H9 (cell line): ENCODE data around the gene NAB2. TPM values are rescaled to one million over a fixed set of nuclear protein-coding genes. Genes with fewer than 3 reads are reported as not detected.

Source experiments
- DNase-seq: peaks from one replicate; pipeline ENCODE4 v3.0.0-alpha.2; 2017
- H2AFZ ChIP-seq: one replicate; pipeline ENCODE4 v1.6.1; 2013; ENCODE audit warnings: mild to moderate bottlenecking, low read length, control low read depth, moderate library complexity
- H2AK5ac ChIP-seq: 2 replicates; pipeline ENCODE4 v1.6.1; 2013; ENCODE audit warnings: low read length, control low read depth, mixed read lengths; ENCODE audit not compliant: insufficient read length
- H2BK120ac ChIP-seq: one replicate; pipeline ENCODE4 v1.6.1; 2013; ENCODE audit warnings: low read depth, mild to moderate bottlenecking, low read length, control low read depth, inconsistent platforms; ENCODE audit not compliant: poor library complexity, severe bottlenecking
- H2BK12ac ChIP-seq: 2 replicates; pipeline ENCODE4 v1.6.1; 2013; ENCODE audit warnings: low read length, control low read depth, mixed read lengths, low read depth; ENCODE audit not compliant: insufficient read length
- H2BK15ac ChIP-seq: 2 replicates; pipeline ENCODE4 v1.6.1; 2013; ENCODE audit warnings: low read depth, low read length, control low read depth
- H2BK20ac ChIP-seq: one replicate; pipeline ENCODE4 v1.6.1; 2013; ENCODE audit warnings: low read depth, mild to moderate bottlenecking, low read length, control low read depth, inconsistent platforms; ENCODE audit not compliant: poor library complexity, severe bottlenecking
- H2BK5ac ChIP-seq: 2 replicates; pipeline ENCODE4 v1.6.1; 2013; ENCODE audit warnings: low read length, control low read depth, mixed read lengths; ENCODE audit not compliant: insufficient read length
- H3K14ac ChIP-seq: 2 replicates; pipeline ENCODE4 v1.6.1; 2013; ENCODE audit warnings: low read length, control low read depth; ENCODE audit not compliant: insufficient read depth
- H3K18ac ChIP-seq: 2 replicates; pipeline ENCODE4 v1.6.1; 2013; ENCODE audit warnings: low read depth, mild to moderate bottlenecking, mixed read lengths, low read length, control low read depth; ENCODE audit not compliant: insufficient read length
- H3K23ac ChIP-seq: 2 replicates; pipeline ENCODE4 v1.6.1; 2013; ENCODE audit warnings: low read length, control low read depth, mixed read lengths, low read depth; ENCODE audit not compliant: insufficient read length
- H3K23me2 ChIP-seq: 2 replicates; pipeline ENCODE4 v1.6.1; 2013; ENCODE audit warnings: low read depth, mild to moderate bottlenecking, mixed read lengths, low read length, control low read depth; ENCODE audit not compliant: insufficient read length, poor library complexity, severe bottlenecking
- H3K27ac ChIP-seq: 2 replicates; pipeline ENCODE4 v1.5.1; 2013; ENCODE audit warnings: low read length, control low read depth, mixed read lengths, low read depth; ENCODE audit not compliant: insufficient read length
- H3K27me3 ChIP-seq: 2 replicates; pipeline ENCODE4 v1.6.1; 2013; ENCODE audit warnings: low read length, control low read depth, inconsistent platforms; ENCODE audit not compliant: insufficient read depth
- H3K4ac ChIP-seq: 2 replicates; pipeline ENCODE4 v1.6.1; 2013; ENCODE audit warnings: low read depth, mild to moderate bottlenecking, control low read depth, inconsistent platforms, low read length, moderate library complexity
- H3K4me1 ChIP-seq: 2 replicates; pipeline ENCODE4 v1.6.1; 2013; ENCODE audit warnings: low read length, control low read depth, inconsistent platforms; ENCODE audit not compliant: insufficient read depth
- H3K4me2 ChIP-seq: 2 replicates; pipeline ENCODE4 v1.6.1; 2013; ENCODE audit warnings: low read length, control low read depth, mixed read lengths; ENCODE audit not compliant: insufficient read length, insufficient read depth
- H3K56ac ChIP-seq: 2 replicates; pipeline ENCODE4 v1.6.1; 2013; ENCODE audit warnings: low read depth, mild to moderate bottlenecking, mixed read lengths, low read length, control low read depth; ENCODE audit not compliant: insufficient read length
- H3K79me1 ChIP-seq: 2 replicates; pipeline ENCODE4 v1.6.1; 2013; ENCODE audit warnings: low read depth, mild to moderate bottlenecking, moderate library complexity, low read length, control low read depth, inconsistent platforms; ENCODE audit not compliant: insufficient read depth, poor library complexity, severe bottlenecking
- H3K79me2 ChIP-seq: 2 replicates; pipeline ENCODE4 v1.6.1; 2013; ENCODE audit warnings: low read length, control low read depth, inconsistent platforms; ENCODE audit not compliant: insufficient read depth
- H3K9ac ChIP-seq: 2 replicates; pipeline ENCODE4 v1.6.1; 2013; ENCODE audit warnings: low read length, control low read depth, mixed read lengths; ENCODE audit not compliant: insufficient read length; ENCODE audit errors: extremely low read depth
- H3K9me3 ChIP-seq: one replicate; pipeline ENCODE4 v1.6.1; 2013; ENCODE audit warnings: low read depth, low read length, inconsistent platforms; ENCODE audit not compliant: control insufficient read depth
- H3T11ph ChIP-seq: one replicate; pipeline ENCODE4 v1.6.1; 2013; ENCODE audit warnings: mild to moderate bottlenecking, low read length, control low read depth, inconsistent platforms
- H4K20me1 ChIP-seq: one replicate; pipeline ENCODE4 v1.6.1; 2013; ENCODE audit not compliant: control insufficient read depth, insufficient read length, insufficient read depth
- H4K5ac ChIP-seq: 2 replicates; pipeline ENCODE4 v1.6.1; 2013; ENCODE audit warnings: low read depth, mild to moderate bottlenecking, mixed read lengths, low read length, control low read depth; ENCODE audit not compliant: insufficient read length
- H4K8ac ChIP-seq: replicated peaks from 2 replicates; pipeline ENCODE4 v1.6.1; 2013; ENCODE audit warnings: low read length, control low read depth, mixed read lengths, low read depth; ENCODE audit not compliant: insufficient read length
- H4K91ac ChIP-seq: 2 replicates; pipeline ENCODE4 v1.6.1; 2013; ENCODE audit warnings: low read depth, mild to moderate bottlenecking, moderate library complexity, mixed read lengths, low read length, control low read depth; ENCODE audit not compliant: insufficient read length
- H3K27ac Mint-ChIP-seq, 3 experiments: 2 replicates in 2 of 3; 3 replicates in 1 of 3; pipeline ENCODE4 v1.8.0; 2020 to 2021; ENCODE audit warnings: mixed read lengths in 3 of 3, mild to moderate bottlenecking in 1 of 3, moderate library complexity in 1 of 3
- H3K27me3 Mint-ChIP-seq: 2 replicates; pipeline ENCODE4 v1.8.0; 2021; ENCODE audit warnings: low read depth, mild to moderate bottlenecking, moderate library complexity, mixed read lengths
- H3K36me3 Mint-ChIP-seq, 3 experiments: 2 replicates in 2 of 3; 3 replicates in 1 of 3; pipeline ENCODE4 v1.8.0; 2020 to 2021; ENCODE audit warnings: low read depth in 3 of 3, mixed read lengths in 3 of 3; ENCODE audit not compliant: insufficient read depth in 1 of 3
- H3K4me1 Mint-ChIP-seq, 2 experiments: 2 replicates each; pipeline ENCODE4 v1.8.0; 2020; ENCODE audit warnings: mixed read lengths in 2 of 2
- H3K4me3 Mint-ChIP-seq, 2 experiments: 2 replicates in 1 of 2; 3 replicates in 1 of 2; pipeline ENCODE4 v1.8.0; 2020 to 2021; ENCODE audit warnings: mild to moderate bottlenecking in 2 of 2, mixed read lengths in 2 of 2, moderate library complexity in 1 of 2
- H3K9me3 Mint-ChIP-seq, 2 experiments: 2 replicates in 1 of 2; 3 replicates in 1 of 2; pipeline ENCODE4 v1.8.0; 2020; ENCODE audit warnings: mild to moderate bottlenecking in 2 of 2, mixed read lengths in 2 of 2, moderate library complexity in 1 of 2
- WGBS: extraction: QIAGEN DNeasy Blood & Tissue Kit; methylation state at CpG from one replicate; pipeline ENCODE4 v1.1.7; 2013; ENCODE audit warnings: missing lambda C conversion rate, low lambda C conversion rate, mixed read lengths; ENCODE audit not compliant: insufficient read length; ENCODE audit errors: extremely low coverage; 5-methylcytosine and 5-hydroxymethylcytosine counted together
- total RNA-seq: library from RNA; stranded (reverse); gene quantifications from 2 replicates; pipeline ENCODE4 v1.2.1, GENCODE V29; 2021
- TF ChIP-seq, protein P1 (sequence below): fragments of 200-600 bp; sonication (generic); conservative IDR thresholded peaks from 3 replicates; pipeline ENCODE4 v1.8.0; 2021; ENCODE audit warnings: antibody characterized with exemption, mild to moderate bottlenecking

Gene NAB2
- total RNA-seq, 1 experiment from 2014 or later, result 67.8 TPM

DNA sequence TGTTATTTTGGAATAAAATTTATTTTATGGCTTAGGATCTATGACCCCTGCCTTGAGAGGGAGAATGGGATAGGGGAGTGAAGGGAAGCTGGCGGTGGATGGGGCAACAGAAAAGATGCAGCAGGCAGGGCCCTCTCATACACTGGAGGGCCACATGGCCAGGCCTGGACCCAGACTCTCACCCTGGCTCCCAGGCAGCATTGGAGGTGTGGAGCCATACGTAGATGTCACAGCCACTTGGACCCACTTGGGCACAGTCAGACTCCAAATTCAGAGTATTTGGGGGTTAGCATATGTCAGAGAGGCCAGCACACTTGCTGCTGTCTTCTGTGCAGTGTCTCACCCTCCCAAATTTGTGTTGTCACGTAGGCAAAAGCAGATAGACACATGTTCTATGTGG, 6.5 kb downstream of the NAB2 start:
- Histone ChIP-seq H3K23me2 (no peaks in the 10 kb centered on the region), H3K27me3 (no peaks in the 10 kb centered on the region), H2AFZ (no peak overlapping the region), H3T11ph (no peak overlapping the region), H3K14ac (no peak overlapping the region), H4K5ac (no peak overlapping the region), H3K79me2 (no peaks in the 10 kb centered on the region; the same call in 1 of the 2 replicates), H3K56ac (no peak overlapping the region), H3K4me1 (no peaks in the 10 kb centered on the region; the same call in 1 of the 2 replicates), H2BK20ac (no peak overlapping the region), H4K91ac (no peak overlapping the region), H3K23ac (no peak overlapping the region), H3K9me3 (no peaks in the 10 kb centered on the region), H4K8ac (no peak overlapping the region), H3K18ac (no peak overlapping the region), H3K79me1 (no peaks in the 10 kb centered on the region), H3K9ac (no peak overlapping the region), H3K4me2 (no peak overlapping the region), H2BK5ac (no peak overlapping the region), H4K20me1 (no peaks in the 10 kb centered on the region), H2BK12ac (no peak overlapping the region), H3K4ac (no peak overlapping the region), H2AK5ac (no peak overlapping the region), H3K27ac (no peak overlapping the region), H2BK120ac (no peak overlapping the region), H2BK15ac (no peak overlapping the region)
- no peak for DNase-seq
- no peak overlapping the region for H3K4me3 Mint-ChIP-seq
- peaks cover 40 to 49% of the 10 kb centered on the region in 2 experiments for H3K4me1 Mint-ChIP-seq
- TF ChIP-seq, protein P1, sequence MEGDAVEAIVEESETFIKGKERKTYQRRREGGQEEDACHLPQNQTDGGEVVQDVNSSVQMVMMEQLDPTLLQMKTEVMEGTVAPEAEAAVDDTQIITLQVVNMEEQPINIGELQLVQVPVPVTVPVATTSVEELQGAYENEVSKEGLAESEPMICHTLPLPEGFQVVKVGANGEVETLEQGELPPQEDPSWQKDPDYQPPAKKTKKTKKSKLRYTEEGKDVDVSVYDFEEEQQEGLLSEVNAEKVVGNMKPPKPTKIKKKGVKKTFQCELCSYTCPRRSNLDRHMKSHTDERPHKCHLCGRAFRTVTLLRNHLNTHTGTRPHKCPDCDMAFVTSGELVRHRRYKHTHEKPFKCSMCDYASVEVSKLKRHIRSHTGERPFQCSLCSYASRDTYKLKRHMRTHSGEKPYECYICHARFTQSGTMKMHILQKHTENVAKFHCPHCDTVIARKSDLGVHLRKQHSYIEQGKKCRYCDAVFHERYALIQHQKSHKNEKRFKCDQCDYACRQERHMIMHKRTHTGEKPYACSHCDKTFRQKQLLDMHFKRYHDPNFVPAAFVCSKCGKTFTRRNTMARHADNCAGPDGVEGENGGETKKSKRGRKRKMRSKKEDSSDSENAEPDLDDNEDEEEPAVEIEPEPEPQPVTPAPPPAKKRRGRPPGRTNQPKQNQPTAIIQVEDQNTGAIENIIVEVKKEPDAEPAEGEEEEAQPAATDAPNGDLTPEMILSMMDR, result no peak
- H3K9me3 Mint-ChIP-seq, result no peaks in the 10 kb centered on the region
- peaks cover 15 to 82% (median 71%) of the 10 kb centered on the region in 3 experiments for H3K36me3 Mint-ChIP-seq
- H3K27ac Mint-ChIP-seq, result peak overlapping the region in 2 of 3 experiments; percentile 79 to 97; a peak in 2 of 7 replicates
- no peaks in the 10 kb centered on the region; the same call in 1 of the 2 replicates for H3K27me3 Mint-ChIP-seq
- no CpG with 5 or more reads among the region's 3 CpGs for WGBS
